ENCODE measurements around the gene PROX1. TPM values are rescaled to one million over a fixed set of nuclear protein-coding genes. Genes with fewer than 3 reads are reported as not detected.

PROX1 gene
- total and polyA plus RNA-seq, 9 of the 15 experiments (the other 6 are each of a cell fraction or from before 2014, with no cell fraction given), result 0.14 to 0.22 TPM; not detected in 7

- in situ Hi-C loops (cut with MboI), result no loop called here
- Histone ChIP-seq H3K27me3 (ENCODE audit: control insufficient read depth in 2 of 2, insufficient read depth in 2 of 2, low read length in 2 of 2) (peaks cover 7 to 11% of the 10 kb centered on the region in 2 experiments), H3K4me2 (ENCODE audit: insufficient read depth, low read length) (no peak overlapping the region), H4K20me1 (replicated peaks; ENCODE audit: control insufficient read depth, insufficient read depth, low read length) (no peaks in the 10 kb centered on the region), H3K9ac (ENCODE audit: insufficient read depth in 1 of 2, low read depth in 2 of 2, low read length in 2 of 2) (no peak overlapping the region), H3K27ac (ENCODE audit: extremely low read depth, low read depth, low read length) (no peak overlapping the region), H3K9me1 (ENCODE audit: control insufficient read depth, insufficient read depth, low read length) (no peaks in the 10 kb centered on the region), H2AFZ (ENCODE audit: low read depth, low read length) (no peak overlapping the region), H3K9me3 (replicated peaks; ENCODE audit: control insufficient read depth, insufficient read depth, low read depth, low read length) (no peaks in the 10 kb centered on the region), H3K4me3 (no peak overlapping the region), H3K36me3 (ENCODE audit: control insufficient read depth, insufficient read depth, low read length) (no peaks in the 10 kb centered on the region), H3K4me1 (replicated peaks in 1 of 2; ENCODE audit: control insufficient read depth in 2 of 2, insufficient read depth in 2 of 2, low read length in 2 of 2) (no peaks in the 10 kb centered on the region), H3K79me2 (ENCODE audit: control insufficient read depth, insufficient read depth, low read length) (no peaks in the 10 kb centered on the region)
- BruUV-seq (replicated peaks), result no TSS peak
- intact Hi-C loops (cut with micrococcal nuclease), result no loop called here
- ChIA-PET POLR2A (no interaction called here), CTCF (ENCODE audit: low intra/inter-chr PET ratio) (no interaction called here)
- TF ChIP-seq ZNF224 (CRISPR knock-in tag; IDR thresholded peaks at IDR 0.05) (no peak), IRF9 (tag; IDR thresholded peaks at IDR 0.05) (no peak), EGR1 (conservative IDR thresholded peaks at IDR 0.05) (no peak)
- no peak for FAIRE-seq
- no peak for DNase-seq (ENCODE audit: extremely low read depth in 1 of 4, low spot score in 3 of 4)
- WGBS (ENCODE audit: insufficient coverage, low coverage, missing lambda C conversion rate), result 0% methylated on average over 3 of the region's 3 CpGs
- no peak for ATAC-seq
Observed at GRCh38 chr1:214078950-214079349, 91.2 kb downstream of the PROX1 start.

DNA sequence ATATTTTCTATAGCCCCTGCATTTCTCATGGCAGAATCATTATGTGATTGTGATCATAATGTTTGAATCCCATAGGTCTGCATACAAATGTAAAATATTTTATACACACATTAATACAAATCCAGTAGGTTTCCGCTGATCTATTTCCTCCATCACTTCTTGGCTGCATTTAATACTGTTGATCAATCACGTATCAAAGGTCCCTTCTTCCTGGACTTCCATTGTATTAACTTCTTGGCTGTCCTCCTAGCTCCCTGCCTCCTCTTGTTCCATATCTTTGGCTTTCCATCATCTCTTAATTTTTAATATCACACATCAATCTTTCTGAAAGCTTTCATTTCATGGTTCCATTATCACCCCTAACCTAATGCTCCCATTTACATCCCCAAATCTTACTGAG, 97.6 kb downstream of the PROX1 start:
- no peaks in the 10 kb centered on the region for H3K4me1 ChIP-seq (replicated peaks in 1 of 2; ENCODE audit: control insufficient read depth in 2 of 2, insufficient read depth in 2 of 2, low read length in 2 of 2)
- POLR2A ChIA-PET, result no interaction called here
- DNase-seq (ENCODE audit: extremely low read depth in 1 of 4, low spot score in 3 of 4), result no peak
- CTCF ChIA-PET (ENCODE audit: low intra/inter-chr PET ratio), result no interaction called here
- intact Hi-C loops (cut with micrococcal nuclease) (no loop called here), in situ Hi-C loops (cut with MboI) (no loop called here)
- no TSS peak for BruUV-seq (replicated peaks)
- H3K27me3 ChIP-seq (ENCODE audit: control insufficient read depth in 2 of 2, insufficient read depth in 2 of 2, low read length in 2 of 2), result no peaks in the 10 kb centered on the region; a peak in 1 of 5 replicates
- H3K9ac ChIP-seq (ENCODE audit: insufficient read depth in 1 of 2, low read depth in 2 of 2, low read length in 2 of 2), result no peak overlapping the region
- H3K9me3 ChIP-seq (replicated peaks; ENCODE audit: control insufficient read depth, insufficient read depth, low read depth, low read length), result no peaks in the 10 kb centered on the region
- no peaks in the 10 kb centered on the region for H4K20me1 ChIP-seq (replicated peaks; ENCODE audit: control insufficient read depth, insufficient read depth, low read length)
- WGBS (ENCODE audit: insufficient coverage, low coverage, missing lambda C conversion rate), result 0% methylated on average over 2 of the region's 2 CpGs
- H3K36me3 ChIP-seq (ENCODE audit: control insufficient read depth, insufficient read depth, low read length), result no peaks in the 10 kb centered on the region
- no peak overlapping the region for H3K4me3 ChIP-seq
- no peaks in the 10 kb centered on the region for H3K9me1 ChIP-seq (ENCODE audit: control insufficient read depth, insufficient read depth, low read length)
- H3K4me2 ChIP-seq (ENCODE audit: insufficient read depth, low read length), result no peak overlapping the region
- no peak overlapping the region for H2AFZ ChIP-seq (ENCODE audit: low read depth, low read length)
- FAIRE-seq, result no peak
- no peaks in the 10 kb centered on the region for H3K79me2 ChIP-seq (ENCODE audit: control insufficient read depth, insufficient read depth, low read length)
- no peak for ATAC-seq
- H3K27ac ChIP-seq (ENCODE audit: extremely low read depth, low read depth, low read length), result no peak overlapping the region
- TF ChIP-seq TEAD1 (CRISPR knock-in tag; IDR thresholded peaks at IDR 0.05), result no peak
- no peak for TF ChIP-seq BACH1 (tag; IDR thresholded peaks at IDR 0.05)
- TF ChIP-seq, protein P1, sequence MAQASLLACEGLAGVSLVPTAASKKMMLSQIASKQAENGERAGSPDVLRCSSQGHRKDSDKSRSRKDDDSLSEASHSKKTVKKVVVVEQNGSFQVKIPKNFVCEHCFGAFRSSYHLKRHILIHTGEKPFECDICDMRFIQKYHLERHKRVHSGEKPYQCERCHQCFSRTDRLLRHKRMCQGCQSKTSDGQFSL (CRISPR knock-in tag; IDR thresholded peaks at IDR 0.05), result no peak
- TF ChIP-seq, protein P1 (tag; IDR thresholded peaks at IDR 0.05), result no peak
- TF ChIP-seq, protein P2, sequence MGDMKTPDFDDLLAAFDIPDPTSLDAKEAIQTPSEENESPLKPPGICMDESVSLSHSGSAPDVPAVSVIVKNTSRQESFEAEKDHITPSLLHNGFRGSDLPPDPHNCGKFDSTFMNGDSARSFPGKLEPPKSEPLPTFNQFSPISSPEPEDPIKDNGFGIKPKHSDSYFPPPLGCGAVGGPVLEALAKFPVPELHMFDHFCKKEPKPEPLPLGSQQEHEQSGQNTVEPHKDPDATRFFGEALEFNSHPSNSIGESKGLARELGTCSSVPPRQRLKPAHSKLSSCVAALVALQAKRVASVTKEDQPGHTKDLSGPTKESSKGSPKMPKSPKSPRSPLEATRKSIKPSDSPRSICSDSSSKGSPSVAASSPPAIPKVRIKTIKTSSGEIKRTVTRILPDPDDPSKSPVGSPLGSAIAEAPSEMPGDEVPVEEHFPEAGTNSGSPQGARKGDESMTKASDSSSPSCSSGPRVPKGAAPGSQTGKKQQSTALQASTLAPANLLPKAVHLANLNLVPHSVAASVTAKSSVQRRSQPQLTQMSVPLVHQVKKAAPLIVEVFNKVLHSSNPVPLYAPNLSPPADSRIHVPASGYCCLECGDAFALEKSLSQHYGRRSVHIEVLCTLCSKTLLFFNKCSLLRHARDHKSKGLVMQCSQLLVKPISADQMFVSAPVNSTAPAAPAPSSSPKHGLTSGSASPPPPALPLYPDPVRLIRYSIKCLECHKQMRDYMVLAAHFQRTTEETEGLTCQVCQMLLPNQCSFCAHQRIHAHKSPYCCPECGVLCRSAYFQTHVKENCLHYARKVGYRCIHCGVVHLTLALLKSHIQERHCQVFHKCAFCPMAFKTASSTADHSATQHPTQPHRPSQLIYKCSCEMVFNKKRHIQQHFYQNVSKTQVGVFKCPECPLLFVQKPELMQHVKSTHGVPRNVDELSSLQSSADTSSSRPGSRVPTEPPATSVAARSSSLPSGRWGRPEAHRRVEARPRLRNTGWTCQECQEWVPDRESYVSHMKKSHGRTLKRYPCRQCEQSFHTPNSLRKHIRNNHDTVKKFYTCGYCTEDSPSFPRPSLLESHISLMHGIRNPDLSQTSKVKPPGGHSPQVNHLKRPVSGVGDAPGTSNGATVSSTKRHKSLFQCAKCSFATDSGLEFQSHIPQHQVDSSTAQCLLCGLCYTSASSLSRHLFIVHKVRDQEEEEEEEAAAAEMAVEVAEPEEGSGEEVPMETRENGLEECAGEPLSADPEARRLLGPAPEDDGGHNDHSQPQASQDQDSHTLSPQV (IDR thresholded peaks at IDR 0.05), result no peak

All from K562 (cell line).